Measurements from ENCODE around the gene ARHGEF28.

- TF ChIP-seq POLR2AphosphoS5 (IDR thresholded peaks at IDR 0.05) = no peak
- TF ChIP-seq CTCF (IDR thresholded peaks at IDR 0.05) = no peak
- no peak for TF ChIP-seq POLR2A (IDR thresholded peaks at IDR 0.05; ENCODE audit: low read depth)
- no peak for TF ChIP-seq EP300 (IDR thresholded peaks at IDR 0.05)
Observed at GRCh38 chr5:73899055-73899454, 273.1 kb downstream of the ARHGEF28 start.
